ENCODE measurements around the gene RNF224. TPM values are rescaled to one million over a fixed set of nuclear protein-coding genes. Genes with fewer than 3 reads are reported as not detected.

Gene RNF224
- total RNA-seq, 1 experiment from 2014 or later: 1.2 TPM

- intact Hi-C loops (cut with micrococcal nuclease): loop anchor here (5.0 kb wide), 1 partner anchor 42 kb away; the partner anchor contains the start of genes CYSRT1 and RNF224
- CTCF ChIA-PET: no interaction called here
Measured at GRCh38 chr9:137184881-137185660, 42.2 kb upstream of the RNF224 start.

GRCh38 chr9:137185921-137186320, 41.4 kb upstream of the RNF224 start:
- Histone ChIP-seq H3K4me3 (ENCODE audit: low read length) (no peak overlapping the region; the same call in 1 of the 2 replicates), H3F3A (ENCODE audit: low read length, unreplicated experiment) (no peaks in the 10 kb centered on the region), H3K9me3 (ENCODE audit: low read length) (no peaks in the 10 kb centered on the region), H2AFZ (ENCODE audit: low read length) (no peak overlapping the region), H3K4me1 (ENCODE audit: insufficient read depth, low read length) (peaks cover 25% of the 10 kb centered on the region), H3K27me3 (ENCODE audit: low read length) (no peaks in the 10 kb centered on the region), H3K4me2 (ENCODE audit: low read length) (peak overlapping the region; percentile 96; the same call in 1 of the 2 replicates), H3K9ac (ENCODE audit: low read length) (no peak overlapping the region), H3K27ac (ENCODE audit: low read length) (no peak overlapping the region), H4K20me1 (ENCODE audit: low read length) (peaks cover 11% of the 10 kb centered on the region), H3K79me2 (ENCODE audit: low read length) (peaks cover 40% of the 10 kb centered on the region), H3K9me2 (replicated peaks; ENCODE audit: low read length) (no peaks in the 10 kb centered on the region), H3K36me3 (ENCODE audit: low read depth, low read length) (no peaks in the 10 kb centered on the region)
- intact Hi-C loops (cut with micrococcal nuclease): loop anchor here (5.0 kb wide), 1 partner anchor 41 kb away; the partner anchor contains the start of genes CYSRT1 and RNF224
- ChIA-PET CTCF (no interaction called here), POLR2A (ENCODE audit: unreplicated experiment) (no interaction called here)
- no TSS peak for BruUV-seq (replicated peaks)
- ATAC-seq (no peak), DNase-seq (no peak)
- no peak for TF ChIP-seq EZH2 (IDR thresholded peaks at IDR 0.05; ENCODE audit: low read length, unreplicated experiment)
- no peak for TF ChIP-seq CTCF (conservative IDR thresholded peaks at IDR 0.05; ENCODE audit: low read depth, low read length)
- no peak for TF ChIP-seq EZH2phosphoT487 (IDR thresholded peaks at IDR 0.05; ENCODE audit: borderline replicate concordance, low read length)

More at GRCh38 chr9:137184881-137185660, 42.2 kb upstream of the RNF224 start:
- Histone ChIP-seq H3K9me2 (replicated peaks; ENCODE audit: low read length) (no peaks in the 10 kb centered on the region), H3K27me3 (ENCODE audit: low read length) (no peaks in the 10 kb centered on the region), H3K36me3 (ENCODE audit: low read depth, low read length) (no peaks in the 10 kb centered on the region), H3K4me2 (ENCODE audit: low read length) (no peak overlapping the region), H4K20me1 (ENCODE audit: low read length) (peaks cover 8% of the 10 kb centered on the region), H3F3A (ENCODE audit: low read length, unreplicated experiment) (no peaks in the 10 kb centered on the region), H3K4me1 (ENCODE audit: insufficient read depth, low read length) (peaks cover 23% of the 10 kb centered on the region), H3K27ac (ENCODE audit: low read length) (no peak overlapping the region), H3K9ac (ENCODE audit: low read length) (no peak overlapping the region), H3K9me3 (ENCODE audit: low read length) (no peaks in the 10 kb centered on the region), H2AFZ (ENCODE audit: low read length) (no peak overlapping the region), H3K79me2 (ENCODE audit: low read length) (peaks cover 38% of the 10 kb centered on the region), H3K4me3 (ENCODE audit: low read length) (no peak overlapping the region)
- no peak for TF ChIP-seq EZH2 (IDR thresholded peaks at IDR 0.05; ENCODE audit: low read length, unreplicated experiment)
- TF ChIP-seq CTCF (conservative IDR thresholded peaks at IDR 0.05; ENCODE audit: low read depth, low read length): no peak
- no peak for DNase-seq
- ATAC-seq: no peak
- BruUV-seq (replicated peaks): no TSS peak
- POLR2A ChIA-PET (ENCODE audit: unreplicated experiment): no interaction called here

GRCh38 chr9:137186385-137186784, 40.9 kb upstream of the RNF224 start:
- no peak overlapping the region for H2AFZ ChIP-seq (ENCODE audit: low read length)
- H3K4me3 ChIP-seq (ENCODE audit: low read length): peak overlapping the region; percentile 99
- peaks cover 11% of the 10 kb centered on the region for H4K20me1 ChIP-seq (ENCODE audit: low read length)
- no peaks in the 10 kb centered on the region for H3F3A ChIP-seq (ENCODE audit: low read length, unreplicated experiment)
- ChIA-PET CTCF (no interaction called here), POLR2A (ENCODE audit: unreplicated experiment) (no interaction called here)
- H3K9ac ChIP-seq (ENCODE audit: low read length): no peak overlapping the region
- no peaks in the 10 kb centered on the region for H3K9me2 ChIP-seq (replicated peaks; ENCODE audit: low read length)
- no peaks in the 10 kb centered on the region for H3K27me3 ChIP-seq (ENCODE audit: low read length)
- intact Hi-C loops (cut with micrococcal nuclease): loop anchor here (5.0 kb wide), 1 partner anchor 41 kb away; the partner anchor contains the start of genes CYSRT1 and RNF224
- no peak for DNase-seq
- H3K79me2 ChIP-seq (ENCODE audit: low read length): peaks cover 40% of the 10 kb centered on the region
- no peaks in the 10 kb centered on the region for H3K36me3 ChIP-seq (ENCODE audit: low read depth, low read length)
- no peaks in the 10 kb centered on the region for H3K9me3 ChIP-seq (ENCODE audit: low read length)
- no TSS peak for BruUV-seq (replicated peaks)
- no peak overlapping the region for H3K27ac ChIP-seq (ENCODE audit: low read length)
- peak overlapping the region; percentile 96 for H3K4me2 ChIP-seq (ENCODE audit: low read length)
- ATAC-seq: no peak
- no peak for TF ChIP-seq EZH2phosphoT487 (IDR thresholded peaks at IDR 0.05; ENCODE audit: borderline replicate concordance, low read length)
- no peak for TF ChIP-seq CTCF (conservative IDR thresholded peaks at IDR 0.05; ENCODE audit: low read depth, low read length)
- TF ChIP-seq EZH2 (IDR thresholded peaks at IDR 0.05; ENCODE audit: low read length, unreplicated experiment): no peak
- peaks cover 25% of the 10 kb centered on the region for H3K4me1 ChIP-seq (ENCODE audit: insufficient read depth, low read length)

Data from PC-3 (cell line).